Astrocyte of the cerebellum (primary cell): ENCODE results near the gene ADH1C.
"Not testable (repeated sequence)": the region's sequence is repeated elsewhere in the genome, so short reads cannot be mapped to it uniquely, and the experiment has no call there.

Source experiments
- DNase-seq: peaks from one replicate; pipeline ENCODE4 v3.0.0-alpha.2; 2011; ENCODE audit warnings: low read depth
- H3K4me3 ChIP-seq: 2 replicates; pipeline ENCODE4 v1.5.1; 2011; ENCODE audit warnings: mild to moderate bottlenecking, low read depth, low read length, moderate library complexity
- in situ Hi-C: cut with HindIII; loops from 2 replicates; pipeline ENCODE4 v1.10.0; 2017; ENCODE audit warnings: low sequenced_read_pairs
- TF ChIP-seq, protein P1 (sequence below): IDR thresholded peaks from 2 replicates; pipeline ENCODE4 v1.5.1; 2012; ENCODE audit warnings: low read length, low read depth, moderate library complexity, mild to moderate bottlenecking; ENCODE audit errors: missing control alignments

The ADH1C gene

DNA sequence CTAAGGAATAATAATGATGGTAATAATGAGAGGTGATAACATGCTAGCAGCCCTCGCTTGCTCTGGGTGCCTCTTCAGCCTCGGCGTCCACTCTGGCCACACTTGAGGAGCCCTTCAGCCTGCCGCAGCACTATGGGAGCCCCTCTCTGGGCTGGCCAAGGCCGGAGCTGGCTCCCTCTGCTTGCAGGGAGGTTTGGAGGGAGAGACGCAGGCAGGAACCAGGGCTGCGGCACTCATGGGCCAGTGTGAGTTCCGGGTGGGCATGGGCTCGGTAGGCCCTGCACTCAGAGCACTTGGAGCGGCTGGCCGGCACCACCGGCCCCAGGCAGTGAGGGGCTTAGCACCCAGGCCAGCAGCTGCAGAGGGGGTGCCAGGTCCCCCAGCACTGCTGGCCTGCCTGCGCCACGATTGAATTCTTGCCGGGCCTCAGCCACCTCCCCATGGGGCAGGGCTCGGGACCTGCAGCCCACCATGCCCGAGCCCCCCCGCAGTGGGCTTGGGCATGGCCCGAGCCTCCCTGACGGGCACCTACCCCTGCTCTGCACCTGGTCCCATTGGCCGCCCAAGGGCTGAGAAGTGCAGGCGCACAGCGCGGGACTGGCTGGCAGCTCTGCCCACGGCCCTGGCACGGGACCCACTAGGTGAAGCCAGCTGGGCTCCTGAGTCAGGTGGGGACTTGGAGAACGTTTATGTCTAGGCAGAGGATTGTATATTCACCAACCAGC lies 7.1 kb upstream of the ADH1C start:
- no peak for DNase-seq
- TF ChIP-seq, protein P1, sequence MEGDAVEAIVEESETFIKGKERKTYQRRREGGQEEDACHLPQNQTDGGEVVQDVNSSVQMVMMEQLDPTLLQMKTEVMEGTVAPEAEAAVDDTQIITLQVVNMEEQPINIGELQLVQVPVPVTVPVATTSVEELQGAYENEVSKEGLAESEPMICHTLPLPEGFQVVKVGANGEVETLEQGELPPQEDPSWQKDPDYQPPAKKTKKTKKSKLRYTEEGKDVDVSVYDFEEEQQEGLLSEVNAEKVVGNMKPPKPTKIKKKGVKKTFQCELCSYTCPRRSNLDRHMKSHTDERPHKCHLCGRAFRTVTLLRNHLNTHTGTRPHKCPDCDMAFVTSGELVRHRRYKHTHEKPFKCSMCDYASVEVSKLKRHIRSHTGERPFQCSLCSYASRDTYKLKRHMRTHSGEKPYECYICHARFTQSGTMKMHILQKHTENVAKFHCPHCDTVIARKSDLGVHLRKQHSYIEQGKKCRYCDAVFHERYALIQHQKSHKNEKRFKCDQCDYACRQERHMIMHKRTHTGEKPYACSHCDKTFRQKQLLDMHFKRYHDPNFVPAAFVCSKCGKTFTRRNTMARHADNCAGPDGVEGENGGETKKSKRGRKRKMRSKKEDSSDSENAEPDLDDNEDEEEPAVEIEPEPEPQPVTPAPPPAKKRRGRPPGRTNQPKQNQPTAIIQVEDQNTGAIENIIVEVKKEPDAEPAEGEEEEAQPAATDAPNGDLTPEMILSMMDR = no peak
- no peak overlapping the region for H3K4me3 ChIP-seq
- in situ Hi-C loops = no loop called here

GRCh38 chr4:99357948-99358347 lies 5.4 kb upstream of the ADH1C start:
- TF ChIP-seq, protein P1 = no peak
- in situ Hi-C loops = no loop called here
- no peak for DNase-seq
- H3K4me3 ChIP-seq = no peak overlapping the region

GRCh38 chr4:99356992-99357391 lies 4.4 kb upstream of the ADH1C start:
- in situ Hi-C loops = no loop called here
- H3K4me3 ChIP-seq = no peak overlapping the region
- no peak for DNase-seq
- TF ChIP-seq, protein P1 = no peak

- in situ Hi-C loops, H3K4me3 ChIP-seq, DNase-seq: not testable (repeated sequence)
Observed at GRCh38 chr4:99356149-99356548, 3.6 kb upstream of the ADH1C start.

DNA sequence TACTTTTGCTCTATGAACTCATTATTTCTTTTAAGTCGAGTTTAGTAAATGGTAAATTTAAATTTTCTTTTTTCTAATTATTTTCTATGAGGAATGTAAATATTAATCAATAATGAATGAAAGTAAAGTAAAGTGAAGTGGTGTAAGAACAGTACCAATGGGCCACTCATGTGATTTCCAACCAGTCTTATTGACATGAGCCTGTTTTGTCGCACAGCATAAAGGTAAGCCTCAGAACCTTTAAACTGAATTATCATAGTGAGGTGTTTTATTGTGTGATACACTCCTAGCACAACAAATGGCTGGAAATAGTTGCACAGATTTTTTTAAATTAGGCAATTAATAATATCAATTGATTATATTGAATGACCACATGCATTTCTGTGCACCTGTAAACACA lies 1.1 kb downstream of the ADH1C start:
- TF ChIP-seq, protein P1 = no peak
- H3K4me3 ChIP-seq = no peak overlapping the region
- in situ Hi-C loops = no loop called here
- no peak for DNase-seq

DNA sequence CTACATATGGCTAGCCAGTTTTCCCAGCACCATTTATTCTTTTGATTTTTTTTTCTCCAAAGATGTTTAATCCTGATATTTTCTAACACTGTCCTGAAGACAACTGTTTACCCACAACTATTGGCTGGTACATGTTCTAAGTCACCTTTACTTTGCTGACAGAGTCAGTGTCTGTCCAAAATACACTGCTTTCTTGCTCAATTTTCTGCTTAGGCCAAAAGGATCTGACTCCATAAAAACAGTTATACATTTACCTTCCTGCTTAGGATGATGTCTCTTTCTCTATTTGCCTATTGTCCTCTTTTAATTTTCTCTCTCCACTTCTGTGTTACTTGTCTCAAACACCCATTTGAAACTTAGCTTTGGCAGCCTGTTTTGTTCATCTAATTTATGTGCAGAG lies 3.2 kb downstream of the ADH1C start:
- no peak for DNase-seq
- no peak overlapping the region for H3K4me3 ChIP-seq
- in situ Hi-C loops = no loop called here
- TF ChIP-seq, protein P1 = no peak

DNA sequence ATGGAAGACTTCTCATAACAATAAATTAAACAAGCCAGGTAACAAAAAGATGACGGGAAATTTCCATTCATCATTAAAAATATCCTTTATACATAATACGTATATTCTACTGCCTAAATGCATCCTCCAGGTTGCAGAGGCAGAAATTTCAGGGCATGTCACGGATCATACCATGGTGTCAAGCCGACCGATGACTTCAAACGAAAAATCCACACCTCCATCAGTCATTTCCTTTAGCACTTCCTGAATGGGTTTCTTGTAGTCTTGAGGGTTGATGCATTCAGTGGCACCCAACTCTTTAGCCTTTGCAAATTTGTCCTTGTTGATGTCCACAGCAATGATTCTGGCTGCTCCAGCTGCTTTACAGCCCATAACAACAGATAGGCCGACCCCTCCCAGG lies 9.9 kb downstream of the ADH1C start:
- in situ Hi-C loops, H3K4me3 ChIP-seq, DNase-seq: not testable (repeated sequence)

- no peak for DNase-seq
- in situ Hi-C loops = no loop called here
- TF ChIP-seq, protein P1 = no peak
- no peak overlapping the region for H3K4me3 ChIP-seq
Observed at GRCh38 chr4:99341426-99341825, 11.1 kb downstream of the ADH1C start.
